ENCODE measurements around the gene ARHGEF38. TPM values are rescaled to one million over a fixed set of nuclear protein-coding genes. Genes with fewer than 3 reads are reported as not detected.

Gene ARHGEF38
- total RNA-seq, 2 donors from 2014 or later: 0.51 to 2.1 TPM

GRCh38 chr4:105698607-105699006 is 146.2 kb downstream of the ARHGEF38 start:
- Mint-ChIP-seq H3K27me3 (ENCODE audit: insufficient read depth) (no peaks in the 10 kb centered on the region), H3K9me3 (no peaks in the 10 kb centered on the region), H3K4me1 (no peaks in the 10 kb centered on the region), H3K27ac (no peak overlapping the region), H3K36me3 (ENCODE audit: low read depth) (peaks cover 20% of the 10 kb centered on the region), H3K4me3 (no peak overlapping the region)
- WGBS, 2 experiments (ENCODE audit: insufficient coverage in 1 of 2, insufficient read length in 1 of 2): 95 to 100% methylated on average over 1 to 2 of the region's 2 CpGs
- H3K4me1 ChIP-seq (ENCODE audit: control insufficient read depth, insufficient read depth, low read length): no peaks in the 10 kb centered on the region
- no peak for DNase-seq
- no peaks in the 10 kb centered on the region for H3K9me3 ChIP-seq (ENCODE audit: control insufficient read depth, low read length)
- no peak overlapping the region for H3K4me3 ChIP-seq (ENCODE audit: low read length)
- H3K27me3 ChIP-seq (ENCODE audit: control insufficient read depth, insufficient read depth, low read length, poor library complexity, severe bottlenecking): no peaks in the 10 kb centered on the region
- TF ChIP-seq, protein P1, sequence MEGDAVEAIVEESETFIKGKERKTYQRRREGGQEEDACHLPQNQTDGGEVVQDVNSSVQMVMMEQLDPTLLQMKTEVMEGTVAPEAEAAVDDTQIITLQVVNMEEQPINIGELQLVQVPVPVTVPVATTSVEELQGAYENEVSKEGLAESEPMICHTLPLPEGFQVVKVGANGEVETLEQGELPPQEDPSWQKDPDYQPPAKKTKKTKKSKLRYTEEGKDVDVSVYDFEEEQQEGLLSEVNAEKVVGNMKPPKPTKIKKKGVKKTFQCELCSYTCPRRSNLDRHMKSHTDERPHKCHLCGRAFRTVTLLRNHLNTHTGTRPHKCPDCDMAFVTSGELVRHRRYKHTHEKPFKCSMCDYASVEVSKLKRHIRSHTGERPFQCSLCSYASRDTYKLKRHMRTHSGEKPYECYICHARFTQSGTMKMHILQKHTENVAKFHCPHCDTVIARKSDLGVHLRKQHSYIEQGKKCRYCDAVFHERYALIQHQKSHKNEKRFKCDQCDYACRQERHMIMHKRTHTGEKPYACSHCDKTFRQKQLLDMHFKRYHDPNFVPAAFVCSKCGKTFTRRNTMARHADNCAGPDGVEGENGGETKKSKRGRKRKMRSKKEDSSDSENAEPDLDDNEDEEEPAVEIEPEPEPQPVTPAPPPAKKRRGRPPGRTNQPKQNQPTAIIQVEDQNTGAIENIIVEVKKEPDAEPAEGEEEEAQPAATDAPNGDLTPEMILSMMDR (conservative IDR thresholded peaks at IDR 0.05): no peak
- H3K36me3 ChIP-seq (ENCODE audit: control insufficient read depth, insufficient read depth, low read length): peaks cover 32% of the 10 kb centered on the region
- no peak overlapping the region for H3K9ac ChIP-seq (ENCODE audit: extremely low read depth, low read length, poor library complexity, severe bottlenecking)
- H3K27ac ChIP-seq (ENCODE audit: low read depth, low read length): no peak overlapping the region

DNA sequence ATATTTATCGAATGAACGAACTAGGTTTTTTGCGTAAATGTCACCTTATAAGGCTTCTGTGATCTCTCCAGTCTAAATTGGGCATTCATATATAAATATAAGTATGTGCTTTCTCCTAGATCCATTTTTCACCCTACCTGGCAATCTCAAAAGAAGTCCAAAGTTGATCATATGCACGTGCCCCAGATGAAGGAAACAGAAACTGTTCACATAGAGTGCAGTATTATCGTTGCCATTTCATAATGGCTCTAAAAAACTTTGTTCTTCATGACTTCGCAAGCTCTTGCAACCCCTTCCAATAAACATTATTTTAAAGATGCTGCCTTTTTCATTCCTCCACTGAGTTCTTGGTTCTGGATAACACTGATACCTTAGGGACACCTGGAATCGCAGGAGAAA is 155.4 kb downstream of the ARHGEF38 start:
- peak overlapping the region; percentile 96 for H3K27ac Mint-ChIP-seq
- no peaks in the 10 kb centered on the region for H3K9me3 Mint-ChIP-seq
- TF ChIP-seq, protein P1 (conservative IDR thresholded peaks at IDR 0.05): no peak
- WGBS, 2 experiments (ENCODE audit: insufficient coverage in 1 of 2, insufficient read length in 1 of 2): 10 to 40% methylated on average over 4 to 7 of the region's 7 CpGs
- Histone ChIP-seq H3K27ac (ENCODE audit: low read depth, low read length) (peak overlapping the region; percentile 75), H3K4me1 (ENCODE audit: control insufficient read depth, insufficient read depth, low read length) (no peaks in the 10 kb centered on the region), H3K27me3 (ENCODE audit: control insufficient read depth, insufficient read depth, low read length, poor library complexity, severe bottlenecking) (no peaks in the 10 kb centered on the region), H3K9me3 (ENCODE audit: control insufficient read depth, low read length) (peaks cover 10% of the 10 kb centered on the region), H3K36me3 (ENCODE audit: control insufficient read depth, insufficient read depth, low read length) (peaks cover 2% of the 10 kb centered on the region), H3K9ac (ENCODE audit: extremely low read depth, low read length, poor library complexity, severe bottlenecking) (peak overlapping the region; percentile 79), H3K4me3 (ENCODE audit: low read length) (peak overlapping the region; percentile 94)
- H3K4me1 Mint-ChIP-seq: peaks cover 14% of the 10 kb centered on the region
- H3K27me3 Mint-ChIP-seq (ENCODE audit: insufficient read depth): no peaks in the 10 kb centered on the region
- peak overlapping the region; percentile 90 for H3K4me3 Mint-ChIP-seq
- H3K36me3 Mint-ChIP-seq (ENCODE audit: low read depth): peaks cover 5% of the 10 kb centered on the region
- DNase-seq: no peak

GRCh38 chr4:105708181-105709080 is 156.0 kb downstream of the ARHGEF38 start, which contains the start of the genes GSTCD and INTS12:
GSTCD (plus strand) TSS chr4:105708784; CDS start chr4:105717614, 8,830 bp downstream.
INTS12 (minus strand) TSS chr4:105708689; CDS start chr4:105700005, 8,684 bp downstream.
- TF ChIP-seq, protein P1 (conservative IDR thresholded peaks at IDR 0.05): no peak
- Mint-ChIP-seq H3K27ac (peak within 1 kb of the TSS; percentile 96), H3K9me3 (no peaks in the 10 kb centered on the region), H3K27me3 (ENCODE audit: insufficient read depth) (no peaks in the 10 kb centered on the region), H3K4me3 (peak within 1 kb of the TSS; percentile 90), H3K4me1 (peaks cover 14% of the 10 kb centered on the region), H3K36me3 (ENCODE audit: low read depth) (peaks cover 5% of the 10 kb centered on the region)
- Histone ChIP-seq H3K4me3 (ENCODE audit: low read length) (peak within 1 kb of the TSS; percentile 94), H3K9me3 (ENCODE audit: control insufficient read depth, low read length) (peaks cover 10% of the 10 kb centered on the region), H3K9ac (ENCODE audit: extremely low read depth, low read length, poor library complexity, severe bottlenecking) (peak within 1 kb of the TSS; percentile 79), H3K27me3 (ENCODE audit: control insufficient read depth, insufficient read depth, low read length, poor library complexity, severe bottlenecking) (no peaks in the 10 kb centered on the region), H3K4me1 (ENCODE audit: control insufficient read depth, insufficient read depth, low read length) (no peaks in the 10 kb centered on the region), H3K27ac (ENCODE audit: low read depth, low read length) (peak within 1 kb of the TSS; percentile 87), H3K36me3 (ENCODE audit: control insufficient read depth, insufficient read depth, low read length) (no peaks in the 10 kb centered on the region)
- WGBS, 2 experiments (ENCODE audit: insufficient coverage in 1 of 2, insufficient read length in 1 of 2): 0% methylated on average over 14 to 63 of the region's 63 CpGs
- DNase-seq: peak; percentile 97

Data from endodermal cell (in vitro differentiated cells).